ENCODE results near the gene MRPL2.

Gene MRPL2

GRCh38 chr6:43059168-43060033 lies at the start of gene MRPL2, which contains the start of gene KLC4:
Gene MRPL2 (minus strand): TSS chr6:43059434. CDS start chr6:43059381, 53 bp downstream.
Gene KLC4 (plus strand): TSS chr6:43059631. CDS start chr6:43061336, 1,705 bp downstream.
- DNase-seq (ENCODE audit: insufficient read length, low spot score) (peak; percentile 98), FAIRE-seq (peak; percentile 92)

- FAIRE-seq = no peak
- DNase-seq (ENCODE audit: insufficient read length, low spot score) = no peak
These were observed 48.3 kb upstream of the MRPL2 start for GRCh38 chr6:43107344-43108062.

- no peak for FAIRE-seq
- no peak for DNase-seq (ENCODE audit: insufficient read length, low spot score)
These were observed 46.4 kb upstream of the MRPL2 start for GRCh38 chr6:43105538-43106222.

- DNase-seq (ENCODE audit: insufficient read length, low spot score) (no peak), FAIRE-seq (no peak)
These were observed 44.1 kb upstream of the MRPL2 start for GRCh38 chr6:43103253-43103876.

GRCh38 chr6:43101497-43101896 lies 42.3 kb upstream of the MRPL2 start:
- FAIRE-seq (no peak), DNase-seq (ENCODE audit: insufficient read length, low spot score) (no peak)

- DNase-seq (ENCODE audit: insufficient read length, low spot score) = no peak
- no peak for FAIRE-seq
These were observed 38.3 kb upstream of the MRPL2 start for GRCh38 chr6:43097502-43097901.

- FAIRE-seq (no peak), DNase-seq (ENCODE audit: insufficient read length, low spot score) (no peak)
These were observed 37.9 kb upstream of the MRPL2 start for GRCh38 chr6:43097098-43097489.

- DNase-seq (ENCODE audit: insufficient read length, low spot score) (no peak), FAIRE-seq (no peak)
These were observed 37.3 kb upstream of the MRPL2 start for GRCh38 chr6:43096451-43097097.

- no peak for DNase-seq (ENCODE audit: insufficient read length, low spot score)
- no peak for FAIRE-seq
These were observed 36.7 kb upstream of the MRPL2 start for GRCh38 chr6:43095939-43096338.

- no peak for FAIRE-seq
- no peak for DNase-seq (ENCODE audit: insufficient read length, low spot score)
These were observed 34.4 kb upstream of the MRPL2 start for GRCh38 chr6:43093436-43094289.

GRCh38 chr6:43092635-43093034 lies 33.4 kb upstream of the MRPL2 start:
- FAIRE-seq (no peak), DNase-seq (ENCODE audit: insufficient read length, low spot score) (no peak)

- no peak for FAIRE-seq
- DNase-seq (ENCODE audit: insufficient read length, low spot score) = no peak
These were observed 32.3 kb upstream of the MRPL2 start for GRCh38 chr6:43091436-43091991.

GRCh38 chr6:43091020-43091419 lies 31.8 kb upstream of the MRPL2 start:
- no peak for FAIRE-seq
- DNase-seq (ENCODE audit: insufficient read length, low spot score) = no peak

- FAIRE-seq = no peak
These were observed 31.3 kb upstream of the MRPL2 start for GRCh38 chr6:43090559-43090956.

GRCh38 chr6:43089874-43090558 lies 30.8 kb upstream of the MRPL2 start:
- FAIRE-seq = no peak
- no peak for DNase-seq (ENCODE audit: insufficient read length, low spot score)

More at GRCh38 chr6:43090559-43090956, 31.3 kb upstream of the MRPL2 start:
- no peak for DNase-seq (ENCODE audit: insufficient read length, low spot score)

GRCh38 chr6:43089467-43089866 lies 30.2 kb upstream of the MRPL2 start:
- FAIRE-seq = no peak

GRCh38 chr6:43088654-43089056 lies 29.4 kb upstream of the MRPL2 start:
- FAIRE-seq = no peak
- no peak for DNase-seq (ENCODE audit: insufficient read length, low spot score)

More at GRCh38 chr6:43089467-43089866, 30.2 kb upstream of the MRPL2 start:
- no peak for DNase-seq (ENCODE audit: insufficient read length, low spot score)

- no peak for FAIRE-seq
These were observed 26.9 kb upstream of the MRPL2 start for GRCh38 chr6:43086022-43086658.

More at GRCh38 chr6:43086022-43086658, 26.9 kb upstream of the MRPL2 start:
- no peak for DNase-seq (ENCODE audit: insufficient read length, low spot score)

All from GM19239 (cell line).